HepG2 (cell line): ENCODE data around the gene TRPV5. TPM values are rescaled to one million over a fixed set of nuclear protein-coding genes. Genes with fewer than 3 reads are reported as not detected.

Source experiments
- ATAC-seq: fragments of 200-7000 bp; cut with Tn5 transposase; 3 replicates; pipeline ENCODE4 v1.9.1; 2020; ENCODE audit warnings: mild to moderate bottlenecking, moderate library complexity
- BruUV-seq: library from RNA; stranded (reverse); fragments of 400-500 nt; replicated peaks from 2 replicates; lab custom pipeline; 2021; lab: Mats Ljungman, UMichigan
- CTCF ChIA-PET: fragments of 300-600 bp; formaldehyde crosslinking; extraction: SDS; loops from one replicate; lab custom pipeline; 2021; ENCODE audit warnings: low total read pairs, inconsistent platforms, low intra/inter-chr PET ratio; lab: Yijun Ruan, JAX
- POLR2A ChIA-PET: fragments of 350-600 bp; sonication (Branson Sonifier 250); formaldehyde crosslinking; loops from one replicate; lab custom pipeline; 2020; ENCODE audit warnings: antibody characterized with exemption, inconsistent platforms; lab: Yijun Ruan, JAX
- DNase-seq: peaks from one replicate; pipeline ENCODE4 v3.0.0-alpha.2; 2015; ENCODE audit warnings: low spot score
- FAIRE-seq: peaks from 3 replicates; lab custom pipeline; 2011; peaks lifted over from hg19 to GRCh38; lab: Jason Lieb, UNC
- H2AFZ ChIP-seq: one replicate; pipeline ENCODE4 v1.6.1; 2011; ENCODE audit warnings: low read length, inconsistent platforms
- H3K27ac ChIP-seq: fragments of 300-600 bp; 3 replicates; pipeline ENCODE4 v1.8.0; 2011; ENCODE audit warnings: mixed run types, mild to moderate bottlenecking, mixed read lengths, low read length, inconsistent platforms; ENCODE audit not compliant: insufficient read depth; ENCODE audit errors: extremely low read length
- H3K27me3 ChIP-seq, 2 experiments: fragments of 200-600 bp in 1 of 2; 2 replicates in 1 of 2; 3 replicates in 1 of 2; pipeline versions ENCODE4 v1.6.0 to v1.8.0; 2011; ENCODE audit warnings: low read length in 2 of 2, mild to moderate bottlenecking in 2 of 2, moderate library complexity in 2 of 2, inconsistent platforms in 1 of 2; ENCODE audit not compliant: insufficient read depth in 2 of 2, control insufficient read depth in 1 of 2
- H3K36me3 ChIP-seq, 2 experiments: fragments of 200-600 bp in 1 of 2; replicated peaks in 1 of 2; 2 replicates in 1 of 2; 3 replicates in 1 of 2; pipeline versions ENCODE4 v1.5.1 to v1.8.0; 2011; ENCODE audit warnings: low read length in 2 of 2, inconsistent platforms in 1 of 2; ENCODE audit not compliant: insufficient read depth in 2 of 2, control insufficient read depth in 1 of 2
- H3K4me1 ChIP-seq: 2 replicates; pipeline ENCODE4 v1.5.1; 2012; ENCODE audit warnings: low read length, inconsistent platforms; ENCODE audit not compliant: insufficient read depth
- H3K4me2 ChIP-seq: 2 replicates; pipeline ENCODE4 v1.6.0; 2011; ENCODE audit warnings: low read depth, low read length, inconsistent platforms
- H3K4me3 ChIP-seq, 3 experiments: fragments of 200-600 bp in 1 of 3; sonication (generic), shearing (Covaris generic) in 1 of 3; replicated peaks in 1 of 3; 2 replicates each; pipeline ENCODE4 v1.5.1; 2011 to 2016; ENCODE audit warnings: low read length in 3 of 3, inconsistent platforms in 2 of 3, low read depth in 2 of 3, mild to moderate bottlenecking in 2 of 3, control low read depth in 1 of 3, mixed read lengths in 1 of 3; ENCODE audit not compliant: insufficient read depth in 1 of 3
- H3K79me2 ChIP-seq: one replicate; pipeline ENCODE4 v1.6.1; 2011; ENCODE audit warnings: low read length, inconsistent platforms; ENCODE audit not compliant: insufficient read depth
- H3K9ac ChIP-seq: 2 replicates; pipeline ENCODE4 v1.6.0; 2011; ENCODE audit warnings: mild to moderate bottlenecking, low read depth, low read length, inconsistent platforms; ENCODE audit not compliant: insufficient read depth
- H3K9me3 ChIP-seq: 2 replicates; pipeline ENCODE4 v1.5.1; 2012; ENCODE audit warnings: mild to moderate bottlenecking, low read length
- H4K20me1 ChIP-seq: 2 replicates; pipeline ENCODE4 v1.6.0; 2011; ENCODE audit warnings: inconsistent platforms, mild to moderate bottlenecking, low read length, moderate library complexity; ENCODE audit not compliant: insufficient read depth
- AHR ChIP-seq: IDR thresholded peaks from 2 replicates; pipeline ENCODE4 v1.6.1; 2018; ENCODE audit warnings: missing genetic modification reagents, missing compliant biosample characterization
- FOXO1 ChIP-seq: sonication (generic); formaldehyde crosslinking; IDR thresholded peaks from 2 replicates; pipeline ENCODE4 v1.4.0; 2020; ENCODE audit warnings: missing genetic modification reagents
- IKZF4 ChIP-seq: sonication (generic); formaldehyde crosslinking; IDR thresholded peaks from 2 replicates; pipeline ENCODE4 v1.5.1; 2020; ENCODE audit warnings: borderline replicate concordance, mild to moderate bottlenecking, low read depth, missing genetic modification reagents; ENCODE audit errors: not compliant biosample characterization
- MAF1 ChIP-seq: sonication (generic); formaldehyde crosslinking; IDR thresholded peaks from 2 replicates; pipeline ENCODE4 v1.5.0; 2020; ENCODE audit warnings: missing genetic modification reagents, borderline replicate concordance
- MAFF ChIP-seq: IDR thresholded peaks from 2 replicates; pipeline ENCODE4 v1.6.1; 2011; ENCODE audit warnings: low read depth, low read length, improper control_type of control experiment
- MAFG ChIP-seq: sonication (generic); formaldehyde crosslinking; IDR thresholded peaks from 2 replicates; pipeline ENCODE4 v1.5.1; 2020; ENCODE audit warnings: mild to moderate bottlenecking, missing genetic modification reagents
- MAFK ChIP-seq, 2 experiments: IDR thresholded peaks in 1 of 2; conservative IDR thresholded peaks in 1 of 2; 2 replicates each; pipeline ENCODE4 v1.6.1; 2011; ENCODE audit warnings: improper control_type of control experiment in 2 of 2, low read length in 2 of 2
- NCOA1 ChIP-seq: sonication (generic); formaldehyde crosslinking; IDR thresholded peaks from 2 replicates; pipeline ENCODE4 v1.9.0; 2021; ENCODE audit warnings: missing genetic modification reagents
- ZNF20 ChIP-seq: sonication (generic); formaldehyde crosslinking; IDR thresholded peaks from 2 replicates; pipeline ENCODE4 v1.4.0; 2020; ENCODE audit warnings: mild to moderate bottlenecking, moderate library complexity, missing genetic modification reagents
- ZNF260 ChIP-seq: sonication (generic); formaldehyde crosslinking; IDR thresholded peaks from 2 replicates; pipeline ENCODE4 v1.4.0; 2020; ENCODE audit warnings: missing genetic modification reagents, low read depth, mild to moderate bottlenecking, borderline replicate concordance
- ZNF275 ChIP-seq: sonication (generic); formaldehyde crosslinking; IDR thresholded peaks from 2 replicates; pipeline ENCODE4 v1.8.0; 2022; ENCODE audit warnings: missing genetic modification reagents, mild to moderate bottlenecking, inconsistent platforms, borderline replicate concordance
- ZNF337 ChIP-seq: sonication (generic); formaldehyde crosslinking; IDR thresholded peaks from 2 replicates; pipeline ENCODE4 v1.5.1; 2020; ENCODE audit warnings: missing genetic modification reagents, low read depth, mild to moderate bottlenecking, borderline replicate concordance
- ZNF572 ChIP-seq: sonication (generic); formaldehyde crosslinking; IDR thresholded peaks from 2 replicates; pipeline ENCODE4 v1.5.1; 2020; ENCODE audit warnings: mild to moderate bottlenecking, missing genetic modification reagents
- ZNF589 ChIP-seq: sonication (generic); formaldehyde crosslinking; conservative IDR thresholded peaks from 2 replicates; pipeline ENCODE4 v1.8.0; 2022; ENCODE audit warnings: mild to moderate bottlenecking, moderate library complexity, missing genetic modification reagents
- WGBS: methylation state at CpG from one replicate; pipeline ENCODE4 v1.1.6; 2017; ENCODE audit warnings: low lambda C conversion rate; 5-methylcytosine and 5-hydroxymethylcytosine counted together
- in situ Hi-C: cut with HindIII; loops from 2 replicates; pipeline ENCODE4 v1.10.0; 2017; ENCODE audit warnings: low pct_unique_long_range_greater_than_20kb; ENCODE audit not compliant: extremely low pct_ligation_motif_present
- intact Hi-C: fragments of 100-400 bp; cut with micrococcal nuclease; formaldehyde crosslinking; loops from one replicate; pipeline ENCODE4 v1.10.0; 2022; ENCODE audit not compliant: unreplicated experiment
- polyA plus RNA-seq, 8 experiments: library from polyadenylated mRNA; depleted of rRNA in 3 of 8; stranded (reverse) in 7 of 8; unstranded in 1 of 8; fragments of >200 nt; fragmentation: Illumina TruSeq in 4 of 8; extraction: Trizol in 4 of 8; gene quantifications; 2 replicates each; pipeline versions ENCODE4 v1.2.1 to v1.2.3, GENCODE V29; 2011 to 2016; ENCODE audit warnings: low read depth in 4 of 8, missing spikeins in 1 of 8, mixed read lengths in 1 of 8; ENCODE audit not compliant: insufficient read depth in 1 of 8
- total RNA-seq, 5 experiments: library from RNA; depleted of rRNA; stranded (reverse); fragments of >200 nt; fragmentation: Illumina TruSeq; extraction: Trizol; gene quantifications; 2 replicates each; pipeline ENCODE4 v1.2.3, GENCODE V29; 2016; ENCODE audit warnings: low read depth in 1 of 5
- TF ChIP-seq, protein P1 (sequence below): sonication (generic); formaldehyde crosslinking; conservative IDR thresholded peaks from 2 replicates; pipeline ENCODE4 v1.8.0; 2022; ENCODE audit warnings: missing genetic modification reagents

Gene TRPV5
- total and polyA plus RNA-seq, 2 of the 13 experiments (the other 11 are each of a cell fraction or from before 2014, with no cell fraction given) = not detected

DNA sequence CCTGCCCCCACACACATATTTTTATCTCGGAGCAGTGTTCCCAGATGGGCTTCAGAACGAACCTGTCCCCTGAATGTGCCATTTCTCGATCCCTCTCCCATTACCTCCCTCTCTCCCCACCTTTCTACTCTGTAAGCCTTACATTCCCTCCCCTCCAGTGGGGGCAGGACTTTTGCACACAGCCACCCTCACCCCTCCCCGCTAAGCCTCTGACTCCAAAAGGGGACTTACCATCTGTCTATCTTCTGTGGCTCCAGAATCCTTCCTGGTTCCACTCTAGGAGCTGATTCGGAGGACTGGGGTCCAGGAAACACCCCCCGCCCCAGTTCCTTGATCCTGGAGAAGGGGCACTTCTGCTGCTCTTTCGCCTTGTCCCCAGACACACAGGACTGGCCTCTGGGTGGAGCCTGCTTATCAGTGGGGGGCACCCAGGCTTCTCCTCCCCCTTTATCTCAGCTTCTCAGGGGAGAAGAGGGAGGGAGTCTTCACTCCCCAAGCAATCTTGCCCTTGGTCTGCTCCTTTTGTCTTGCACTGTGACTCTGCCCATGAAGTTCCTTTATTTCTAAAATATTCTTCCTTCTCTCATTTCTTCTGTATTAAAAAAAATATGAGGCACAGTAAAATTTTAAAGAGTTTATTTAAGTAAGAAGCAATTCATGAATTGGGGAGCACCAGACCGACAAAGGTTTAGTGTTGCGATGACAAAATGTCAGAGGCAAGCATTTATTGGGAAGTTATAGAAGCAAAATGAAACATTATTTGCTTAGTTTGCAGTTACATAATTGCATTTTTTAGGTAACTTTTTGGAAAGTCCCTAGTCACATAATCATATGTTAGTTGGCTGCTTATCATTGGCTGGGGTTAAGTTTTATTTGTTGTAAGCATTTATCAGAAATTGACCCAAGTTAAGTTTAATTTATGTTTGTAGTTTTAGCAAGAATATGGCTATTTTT lies 28.7 kb upstream of the TRPV5 start, which contains the start of gene KEL:
Gene KEL, minus strand, starts transcription at position 391 of the 954 bp plus-strand sequence. Its CDS starts 157 bp downstream, at position 234.
- DNase-seq (no peak), FAIRE-seq (no peak), ATAC-seq (no peak)
- CTCF ChIA-PET = no interaction called here
- Histone ChIP-seq H3K27me3 (0 out of 5 replicates have a peak, but pooled peaks cover 0 to 3% of the 10 kb centered on the region in 2 experiments), H3K9me3 (no peaks in the 10 kb centered on the region), H3K79me2 (no peaks in the 10 kb centered on the region), H3K27ac (no peak within 1 kb of the TSS), H2AFZ (no peak within 1 kb of the TSS), H3K4me1 (no peaks in the 10 kb centered on the region), H4K20me1 (no peaks in the 10 kb centered on the region), H3K36me3 (no peaks in the 10 kb centered on the region), H3K9ac (no peak within 1 kb of the TSS), H3K4me3 (no peak within 1 kb of the TSS), H3K4me2 (no peak within 1 kb of the TSS)
- TF ChIP-seq ZNF572 (no peak), MAFK (conservative IDR thresholded peaks at IDR 0.05 in 1 of 2, IDR thresholded peaks at IDR 0.05 in 1 of 2; ENCODE audit: low read length in 2 of 2) (peak in 1 of 2 experiments; percentile 65; a peak in 3 of 4 replicates), MAFF (peak; percentile 52), AHR (no peak)
- in situ Hi-C loops = no loop called here
- 29% methylated on average over 9 of the region's 9 CpGs for WGBS
- intact Hi-C loops = no loop called here
- BruUV-seq = no TSS peak
- POLR2A ChIA-PET = no interaction called here

DNA sequence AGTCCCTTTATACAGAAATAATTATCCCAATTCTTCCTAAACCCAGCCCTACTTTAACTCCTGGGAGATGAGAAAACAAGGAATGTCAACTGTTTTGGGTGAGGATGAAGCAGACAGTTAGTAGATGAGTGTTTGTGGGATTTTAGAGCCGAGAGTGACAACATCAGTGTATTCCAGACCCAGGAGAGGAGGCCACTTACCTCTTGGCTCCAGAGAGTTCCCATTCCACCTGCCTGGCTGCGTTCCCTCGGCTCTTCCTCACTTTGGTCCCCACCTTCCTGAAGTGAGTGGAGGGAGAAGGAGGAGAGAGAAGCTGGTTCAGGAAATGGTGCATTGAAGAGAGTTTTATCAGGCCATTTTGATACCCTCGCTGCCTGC lies 28.0 kb upstream of the TRPV5 start:
- Histone ChIP-seq H3K79me2 (no peaks in the 10 kb centered on the region), H3K4me2 (no peak overlapping the region), H3K36me3 (no peaks in the 10 kb centered on the region), H3K4me3 (no peak overlapping the region), H3K27me3 (0 out of 5 replicates have a peak, but pooled peaks cover 0 to 3% of the 10 kb centered on the region in 2 experiments), H2AFZ (no peak overlapping the region), H3K9me3 (no peaks in the 10 kb centered on the region), H3K4me1 (no peaks in the 10 kb centered on the region), H4K20me1 (no peaks in the 10 kb centered on the region), H3K9ac (no peak overlapping the region), H3K27ac (no peak overlapping the region)
- ChIA-PET POLR2A (no interaction called here), CTCF (no interaction called here)
- intact Hi-C loops (no loop called here), in situ Hi-C loops (no loop called here)
- ATAC-seq = no peak
- 0% methylated on average over 4 of the region's 4 CpGs for WGBS
- no peak for DNase-seq
- BruUV-seq = no TSS peak
- FAIRE-seq = no peak
- TF ChIP-seq NCOA1 = no peak
- TF ChIP-seq ZNF260 (CRISPR knock-in tag) = no peak
- TF ChIP-seq ZNF589 = no peak
- TF ChIP-seq ZNF275 = no peak
- TF ChIP-seq ZNF20 (CRISPR knock-in tag) = no peak
- TF ChIP-seq, protein P1, sequence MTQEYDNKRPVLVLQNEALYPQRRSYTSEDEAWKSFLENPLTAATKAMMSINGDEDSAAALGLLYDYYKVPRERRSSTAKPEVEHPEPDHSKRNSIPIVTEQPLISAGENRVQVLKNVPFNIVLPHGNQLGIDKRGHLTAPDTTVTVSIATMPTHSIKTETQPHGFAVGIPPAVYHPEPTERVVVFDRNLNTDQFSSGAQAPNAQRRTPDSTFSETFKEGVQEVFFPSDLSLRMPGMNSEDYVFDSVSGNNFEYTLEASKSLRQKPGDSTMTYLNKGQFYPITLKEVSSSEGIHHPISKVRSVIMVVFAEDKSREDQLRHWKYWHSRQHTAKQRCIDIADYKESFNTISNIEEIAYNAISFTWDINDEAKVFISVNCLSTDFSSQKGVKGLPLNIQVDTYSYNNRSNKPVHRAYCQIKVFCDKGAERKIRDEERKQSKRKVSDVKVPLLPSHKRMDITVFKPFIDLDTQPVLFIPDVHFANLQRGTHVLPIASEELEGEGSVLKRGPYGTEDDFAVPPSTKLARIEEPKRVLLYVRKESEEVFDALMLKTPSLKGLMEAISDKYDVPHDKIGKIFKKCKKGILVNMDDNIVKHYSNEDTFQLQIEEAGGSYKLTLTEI (CRISPR knock-in tag) = no peak
- TF ChIP-seq ZNF337 (CRISPR knock-in tag) = no peak
- no peak for TF ChIP-seq MAF1 (CRISPR knock-in tag)
- no peak for TF ChIP-seq FOXO1 (CRISPR knock-in tag)
- no peak for TF ChIP-seq MAFG
- TF ChIP-seq IKZF4 (CRISPR knock-in tag) = no peak
